A549 (cell line): Measurements from ENCODE around the gene LRIT2.

Source experiments
- BHLHE40 ChIP-seq: IDR thresholded peaks from 2 replicates; pipeline ENCODE4 v1.6.1; 2012; ENCODE audit warnings: low read depth, low read length, inconsistent platforms
- CTCF ChIP-seq: fragments of >200 bp; sonication (Bioruptor Twin); formaldehyde crosslinking; IDR thresholded peaks from 3 replicates; pipeline ENCODE4 v1.5.1; 2016
- E2F6 ChIP-seq: IDR thresholded peaks from 2 replicates; pipeline ENCODE4 v1.6.1; 2012; ENCODE audit warnings: low read depth, borderline replicate concordance

- TF ChIP-seq CTCF = no peak
- TF ChIP-seq BHLHE40 = no peak
- TF ChIP-seq E2F6 = no peak
Observed at GRCh38 chr10:84247496-84247895, 22.2 kb upstream of the LRIT2 start.
